GM23338 (cell line): Measurements from ENCODE around the gene NFIB. TPM values are rescaled to one million over a fixed set of nuclear protein-coding genes. Genes with fewer than 3 reads are reported as not detected.

ENCODE experiments used
- ATAC-seq: fragments of 200-7000 bp; cut with Tn5 transposase; 3 replicates; pipeline ENCODE4 v1.9.1; 2020
- DNase-seq: peaks from one replicate; pipeline ENCODE4 v3.0.0-alpha.2; 2015; ENCODE audit warnings: low spot score
- H2AFZ ChIP-seq: fragments of 200-600 bp; sonication (generic); 2 replicates; pipeline ENCODE4 v1.8.0; 2016; ENCODE audit warnings: antibody characterized with exemption, mild to moderate bottlenecking, moderate library complexity
- H3F3A ChIP-seq: fragments of 200-600 bp; sonication (generic); replicated peaks from 2 replicates; pipeline ENCODE4 v1.8.0; 2017; ENCODE audit warnings: antibody characterized with exemption, mixed run types, low read depth
- H3K27ac ChIP-seq: fragments of 200-600 bp; sonication (generic); 2 replicates; pipeline ENCODE4 v1.6.1; 2016; ENCODE audit warnings: low read depth
- H3K27me3 ChIP-seq: fragments of 200-600 bp; sonication (generic); 2 replicates; pipeline ENCODE4 v1.8.0; 2016; ENCODE audit warnings: mild to moderate bottlenecking, mixed run types, moderate library complexity; ENCODE audit not compliant: insufficient read depth
- H3K36me3 ChIP-seq: fragments of 200-600 bp; sonication (generic); 2 replicates; pipeline ENCODE4 v1.8.0; 2016; ENCODE audit warnings: mild to moderate bottlenecking; ENCODE audit not compliant: insufficient read depth
- H3K4me1 ChIP-seq: fragments of 200-600 bp; sonication (generic); 2 replicates; pipeline ENCODE4 v1.8.0; 2016; ENCODE audit warnings: mild to moderate bottlenecking, moderate library complexity; ENCODE audit not compliant: insufficient read depth
- H3K4me2 ChIP-seq: fragments of 200-600 bp; sonication (generic); 2 replicates; pipeline ENCODE4 v1.7.1; 2017; ENCODE audit warnings: mixed run types
- H3K4me3 ChIP-seq: fragments of 200-600 bp; sonication (generic); 2 replicates; pipeline ENCODE4 v1.6.1; 2016; ENCODE audit warnings: mixed run types
- H3K79me2 ChIP-seq: fragments of 200-600 bp; sonication (generic); replicated peaks from 2 replicates; pipeline ENCODE4 v1.8.0; 2017; ENCODE audit warnings: mild to moderate bottlenecking; ENCODE audit not compliant: insufficient read depth
- H3K9me2 ChIP-seq: fragments of 200-600 bp; sonication (generic); 2 replicates; pipeline ENCODE4 v1.8.0; 2017; ENCODE audit not compliant: insufficient read depth
- H4K20me1 ChIP-seq: fragments of 200-600 bp; sonication (generic); replicated peaks from 2 replicates; pipeline ENCODE4 v1.8.0; 2017; ENCODE audit warnings: mild to moderate bottlenecking; ENCODE audit not compliant: insufficient read depth
- H3K27ac Mint-ChIP-seq: 2 replicates; pipeline ENCODE4 v1.8.0; 2020; ENCODE audit warnings: inconsistent platforms, mild to moderate bottlenecking, moderate library complexity, mixed read lengths
- H3K27me3 Mint-ChIP-seq: 3 replicates; pipeline ENCODE4 v1.8.0; 2022; ENCODE audit warnings: low read depth, mild to moderate bottlenecking, moderate library complexity, mixed read lengths, inconsistent platforms; ENCODE audit not compliant: insufficient read depth, poor library complexity
- H3K36me3 Mint-ChIP-seq: 3 replicates; pipeline ENCODE4 v1.8.0; 2021; ENCODE audit warnings: low read depth, mild to moderate bottlenecking, inconsistent platforms, moderate library complexity, mixed read lengths
- H3K4me1 Mint-ChIP-seq: 3 replicates; pipeline ENCODE4 v1.8.0; 2020; ENCODE audit warnings: mild to moderate bottlenecking, inconsistent platforms, mixed read lengths
- H3K4me3 Mint-ChIP-seq: 3 replicates; pipeline ENCODE4 v1.8.0; 2021; ENCODE audit warnings: moderate library complexity, mild to moderate bottlenecking, inconsistent platforms, mixed read lengths
- H3K9me3 Mint-ChIP-seq: 3 replicates; pipeline ENCODE4 v1.8.0; 2020; ENCODE audit warnings: moderate library complexity, mild to moderate bottlenecking, inconsistent platforms, mixed read lengths
- CREB1 ChIP-seq: fragments of 250-450 bp; sonication (Bioruptor Pico); IDR thresholded peaks from 2 replicates; pipeline ENCODE4 v1.5.0; 2020; ENCODE audit warnings: low read depth, mild to moderate bottlenecking, moderate library complexity
- EZH2phosphoT487 ChIP-seq: fragments of 200-600 bp; sonication (generic); IDR thresholded peaks from one replicate; pipeline ENCODE4 v1.8.1; 2018; ENCODE audit warnings: antibody characterized with exemption; ENCODE audit not compliant: unreplicated experiment
- POLR2AphosphoS5 ChIP-seq: IDR thresholded peaks from 2 replicates; pipeline ENCODE4 v1.6.1; 2016; ENCODE audit warnings: antibody characterized with exemption, low read depth
- ZNF331 ChIP-seq: fragments of 250-450 bp; sonication (Bioruptor Pico); IDR thresholded peaks from 2 replicates; pipeline ENCODE4 v1.5.0; 2020; ENCODE audit warnings: low read depth, mild to moderate bottlenecking, moderate library complexity
- ZNF462 ChIP-seq: fragments of 250-450 bp; sonication (Bioruptor Pico); IDR thresholded peaks from 2 replicates; pipeline ENCODE4 v1.5.0; 2020; ENCODE audit warnings: mild to moderate bottlenecking, moderate library complexity
- polyA plus RNA-seq: library from polyadenylated mRNA; unstranded; fragments of >200 nt; fragmentation: Nextera tagmentation; extraction: Ambion mirVana; gene quantifications from 2 replicates; pipeline ENCODE4 v1.2.1, GENCODE V29; 2016
- total RNA-seq: library from RNA; depleted of rRNA; stranded (reverse); fragments of >200 nt; shearing (Covaris generic); gene quantifications from 2 replicates; pipeline ENCODE4 v1.2.3, GENCODE V29; 2014
- TF ChIP-seq, protein P1 (sequence below): IDR thresholded peaks from one replicate; pipeline ENCODE4 v1.6.1; 2018; ENCODE audit warnings: antibody characterized with exemption; ENCODE audit not compliant: unreplicated experiment

Gene NFIB
- total and polyA plus RNA-seq, 2 experiments from 2014 or later = 3.9 to 4.7 TPM

DNA sequence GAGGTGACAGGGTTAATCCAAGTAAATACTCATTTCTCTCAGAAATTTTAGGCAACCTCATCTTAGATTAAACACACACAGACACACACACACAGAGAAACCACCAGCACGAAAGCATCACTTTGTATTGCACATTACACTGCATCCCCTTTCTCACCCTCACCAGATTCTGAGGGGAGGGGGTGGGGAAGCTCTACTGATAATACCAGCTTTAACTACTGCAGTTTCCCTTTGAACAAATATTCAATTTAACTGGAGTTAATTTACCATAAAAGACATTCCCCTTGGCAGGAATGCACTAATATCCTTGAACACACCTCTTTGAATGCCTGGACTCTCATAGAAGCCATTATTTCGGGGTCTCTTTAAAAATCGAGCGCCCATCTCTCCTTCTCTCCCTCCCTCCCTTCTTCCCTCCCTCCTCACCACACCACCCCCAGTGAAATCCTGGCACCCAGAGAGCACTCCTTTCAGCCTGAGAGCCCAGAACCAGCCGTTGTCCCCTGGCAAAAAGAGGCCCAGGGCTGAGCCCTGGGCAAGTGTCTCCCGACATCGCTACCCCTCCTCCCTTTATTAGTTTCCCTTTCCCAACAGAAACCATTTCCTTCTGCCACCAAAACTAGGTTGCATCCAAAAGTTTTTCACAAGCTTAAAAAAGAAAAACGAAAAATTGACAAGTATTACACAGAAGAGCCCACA lies 2.8 kb upstream of the NFIB start (continued):
- TF ChIP-seq, protein P1, sequence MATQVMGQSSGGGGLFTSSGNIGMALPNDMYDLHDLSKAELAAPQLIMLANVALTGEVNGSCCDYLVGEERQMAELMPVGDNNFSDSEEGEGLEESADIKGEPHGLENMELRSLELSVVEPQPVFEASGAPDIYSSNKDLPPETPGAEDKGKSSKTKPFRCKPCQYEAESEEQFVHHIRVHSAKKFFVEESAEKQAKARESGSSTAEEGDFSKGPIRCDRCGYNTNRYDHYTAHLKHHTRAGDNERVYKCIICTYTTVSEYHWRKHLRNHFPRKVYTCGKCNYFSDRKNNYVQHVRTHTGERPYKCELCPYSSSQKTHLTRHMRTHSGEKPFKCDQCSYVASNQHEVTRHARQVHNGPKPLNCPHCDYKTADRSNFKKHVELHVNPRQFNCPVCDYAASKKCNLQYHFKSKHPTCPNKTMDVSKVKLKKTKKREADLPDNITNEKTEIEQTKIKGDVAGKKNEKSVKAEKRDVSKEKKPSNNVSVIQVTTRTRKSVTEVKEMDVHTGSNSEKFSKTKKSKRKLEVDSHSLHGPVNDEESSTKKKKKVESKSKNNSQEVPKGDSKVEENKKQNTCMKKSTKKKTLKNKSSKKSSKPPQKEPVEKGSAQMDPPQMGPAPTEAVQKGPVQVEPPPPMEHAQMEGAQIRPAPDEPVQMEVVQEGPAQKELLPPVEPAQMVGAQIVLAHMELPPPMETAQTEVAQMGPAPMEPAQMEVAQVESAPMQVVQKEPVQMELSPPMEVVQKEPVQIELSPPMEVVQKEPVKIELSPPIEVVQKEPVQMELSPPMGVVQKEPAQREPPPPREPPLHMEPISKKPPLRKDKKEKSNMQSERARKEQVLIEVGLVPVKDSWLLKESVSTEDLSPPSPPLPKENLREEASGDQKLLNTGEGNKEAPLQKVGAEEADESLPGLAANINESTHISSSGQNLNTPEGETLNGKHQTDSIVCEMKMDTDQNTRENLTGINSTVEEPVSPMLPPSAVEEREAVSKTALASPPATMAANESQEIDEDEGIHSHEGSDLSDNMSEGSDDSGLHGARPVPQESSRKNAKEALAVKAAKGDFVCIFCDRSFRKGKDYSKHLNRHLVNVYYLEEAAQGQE = no peak
- TF ChIP-seq POLR2AphosphoS5 = no peak

GRCh38 chr9:14315875-14316601 lies 2.1 kb upstream of the NFIB start:
- peaks cover 2% of the 10 kb centered on the region; the same call in 1 of the 3 replicates for H3K36me3 Mint-ChIP-seq
- ATAC-seq (peak; percentile 29), DNase-seq (peak; percentile 69)
- H3F3A ChIP-seq = peaks cover 10% of the 10 kb centered on the region
- H3K4me3 Mint-ChIP-seq = peak overlapping the region; percentile 95
- H3K4me2 ChIP-seq = peak overlapping the region; percentile 89
- H3K9me2 ChIP-seq = no peaks in the 10 kb centered on the region
- H3K27me3 Mint-ChIP-seq = peaks cover 49% of the 10 kb centered on the region
- H3K27ac Mint-ChIP-seq = peak overlapping the region; percentile 95
- peak overlapping the region; percentile 67; the same call in 1 of the 2 replicates for H2AFZ ChIP-seq
- H3K27ac ChIP-seq = peak overlapping the region; percentile 89
- H3K27me3 ChIP-seq = peaks cover 65% of the 10 kb centered on the region
- H3K4me1 ChIP-seq = peaks cover 51% of the 10 kb centered on the region
- H4K20me1 ChIP-seq = no peaks in the 10 kb centered on the region
- H3K4me3 ChIP-seq = peak overlapping the region; percentile 85
- H3K4me1 Mint-ChIP-seq = peaks cover 59% of the 10 kb centered on the region
- no peaks in the 10 kb centered on the region for H3K36me3 ChIP-seq
- H3K79me2 ChIP-seq = peaks cover 13% of the 10 kb centered on the region; the same call in 1 of the 2 replicates
- peaks cover 4% of the 10 kb centered on the region; the same call in 1 of the 3 replicates for H3K9me3 Mint-ChIP-seq
- no peak for TF ChIP-seq ZNF331 (CRISPR knock-in tag)
- TF ChIP-seq EZH2phosphoT487 = no peak
- TF ChIP-seq CREB1 (CRISPR knock-in tag) = no peak
- no peak for TF ChIP-seq ZNF462
- TF ChIP-seq, protein P1 = no peak
